ENCODE results near the gene MACF1. TPM values are rescaled to one million over a fixed set of nuclear protein-coding genes. Genes with fewer than 3 reads are reported as not detected.

The MACF1 gene
- total and polyA plus RNA-seq, 9 donors: 93.6 to 331 (median 247) TPM

DNA sequence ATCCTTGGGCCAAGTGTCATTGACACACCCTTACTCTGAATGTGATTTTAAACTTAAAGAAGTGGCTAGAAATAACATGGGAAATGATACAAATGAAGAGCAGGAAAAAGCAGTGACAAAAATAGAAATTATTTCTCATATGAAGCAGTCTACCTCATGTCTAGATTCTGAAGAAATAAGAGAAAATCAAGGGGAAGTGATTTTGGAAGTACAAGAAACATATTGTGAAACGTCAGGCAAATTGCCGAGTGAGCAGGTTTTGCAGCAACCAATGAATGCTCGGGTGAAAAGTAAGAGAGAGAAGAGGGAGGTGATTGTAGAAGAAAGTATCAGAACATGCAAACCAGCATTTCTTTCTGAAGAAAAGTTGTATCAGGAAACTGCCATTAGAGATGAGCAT, 130.7 kb downstream of the MACF1 start:
- H3K9me3 ChIP-seq: no peaks in the 10 kb centered on the region
- no peaks in the 10 kb centered on the region for H3K27me3 ChIP-seq
- TF ChIP-seq POLR2A (IDR thresholded peaks at IDR 0.05) (no peak), EP300 (IDR thresholded peaks at IDR 0.05) (no peak)
- no peak for DNase-seq
- H3K27ac ChIP-seq: no peak overlapping the region
- 74 to 78% (median 76%) methylated on average over 3 of the region's 3 CpGs for WGBS, 3 donors
- intact Hi-C loops (cut with DNase I): no loop called here
- no peaks in the 10 kb centered on the region for H3K4me1 ChIP-seq (ENCODE audit: insufficient read depth)
- H3K4me3 ChIP-seq: no peak overlapping the region
- no peaks in the 10 kb centered on the region for H3K36me3 ChIP-seq

DNA sequence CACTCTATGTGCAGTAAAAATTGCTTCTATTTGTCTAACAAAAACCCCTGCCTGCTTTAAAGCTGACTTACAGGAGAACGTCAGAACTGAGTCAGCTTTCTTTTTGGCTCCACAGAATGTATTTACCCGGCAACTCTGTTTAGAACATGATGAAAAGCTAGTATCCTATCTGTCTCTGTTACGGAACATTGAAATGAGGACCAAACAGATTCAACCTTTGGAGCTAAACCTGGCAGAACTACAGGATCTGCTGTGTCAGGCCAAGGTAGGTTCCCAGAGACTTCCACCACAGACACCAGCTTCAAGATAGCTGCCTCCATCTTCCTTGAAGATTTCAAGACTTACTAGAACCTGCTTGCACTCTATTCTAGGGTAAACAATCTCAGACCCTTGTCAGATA, 132.6 kb downstream of the MACF1 start:
- Histone ChIP-seq H3K4me1 (ENCODE audit: insufficient read depth) (no peaks in the 10 kb centered on the region), H3K9me3 (no peaks in the 10 kb centered on the region), H3K36me3 (no peaks in the 10 kb centered on the region), H3K4me3 (no peak overlapping the region), H3K27me3 (no peaks in the 10 kb centered on the region), H3K27ac (no peak overlapping the region)
- WGBS, 3 donors: 80 to 86% (median 84%) methylated on average over 3 of the region's 3 CpGs
- no peak for DNase-seq
- intact Hi-C loops (cut with DNase I): no loop called here
- TF ChIP-seq EP300 (IDR thresholded peaks at IDR 0.05): no peak
- TF ChIP-seq POLR2A (IDR thresholded peaks at IDR 0.05): no peak
- TF ChIP-seq, protein P1, sequence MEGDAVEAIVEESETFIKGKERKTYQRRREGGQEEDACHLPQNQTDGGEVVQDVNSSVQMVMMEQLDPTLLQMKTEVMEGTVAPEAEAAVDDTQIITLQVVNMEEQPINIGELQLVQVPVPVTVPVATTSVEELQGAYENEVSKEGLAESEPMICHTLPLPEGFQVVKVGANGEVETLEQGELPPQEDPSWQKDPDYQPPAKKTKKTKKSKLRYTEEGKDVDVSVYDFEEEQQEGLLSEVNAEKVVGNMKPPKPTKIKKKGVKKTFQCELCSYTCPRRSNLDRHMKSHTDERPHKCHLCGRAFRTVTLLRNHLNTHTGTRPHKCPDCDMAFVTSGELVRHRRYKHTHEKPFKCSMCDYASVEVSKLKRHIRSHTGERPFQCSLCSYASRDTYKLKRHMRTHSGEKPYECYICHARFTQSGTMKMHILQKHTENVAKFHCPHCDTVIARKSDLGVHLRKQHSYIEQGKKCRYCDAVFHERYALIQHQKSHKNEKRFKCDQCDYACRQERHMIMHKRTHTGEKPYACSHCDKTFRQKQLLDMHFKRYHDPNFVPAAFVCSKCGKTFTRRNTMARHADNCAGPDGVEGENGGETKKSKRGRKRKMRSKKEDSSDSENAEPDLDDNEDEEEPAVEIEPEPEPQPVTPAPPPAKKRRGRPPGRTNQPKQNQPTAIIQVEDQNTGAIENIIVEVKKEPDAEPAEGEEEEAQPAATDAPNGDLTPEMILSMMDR (IDR thresholded peaks at IDR 0.05): no peak

DNA sequence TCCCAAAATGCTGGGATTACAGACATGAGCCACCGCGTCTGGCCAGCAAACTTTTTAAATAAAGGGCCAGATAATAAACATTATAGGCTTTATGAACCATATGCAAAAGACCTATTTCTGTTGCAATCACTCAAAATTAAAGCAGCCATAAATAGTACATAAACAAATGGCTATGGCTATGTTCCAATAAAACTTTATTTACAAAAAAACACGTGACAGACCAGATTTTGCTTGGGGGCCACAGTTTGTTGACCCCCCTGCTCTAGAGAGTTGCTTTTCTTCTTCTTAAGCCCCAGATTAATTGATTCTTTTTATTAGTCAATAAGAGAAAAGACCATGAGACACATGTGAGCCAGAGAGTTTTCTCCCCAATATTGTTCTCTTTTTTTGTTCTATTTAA, 138.3 kb downstream of the MACF1 start:
- Histone ChIP-seq H3K4me1 (ENCODE audit: insufficient read depth) (no peaks in the 10 kb centered on the region), H3K27me3 (no peaks in the 10 kb centered on the region), H3K27ac (no peak overlapping the region), H3K9me3 (no peaks in the 10 kb centered on the region), H3K36me3 (no peaks in the 10 kb centered on the region), H3K4me3 (no peak overlapping the region)
- intact Hi-C loops (cut with DNase I): no loop called here
- DNase-seq: no peak
- TF ChIP-seq POLR2A (IDR thresholded peaks at IDR 0.05): no peak
- TF ChIP-seq, protein P1 (IDR thresholded peaks at IDR 0.05): no peak
- TF ChIP-seq EP300 (IDR thresholded peaks at IDR 0.05): no peak
- 80 to 87% (median 81%) methylated on average over 3 of the region's 3 CpGs for WGBS, 3 donors

DNA sequence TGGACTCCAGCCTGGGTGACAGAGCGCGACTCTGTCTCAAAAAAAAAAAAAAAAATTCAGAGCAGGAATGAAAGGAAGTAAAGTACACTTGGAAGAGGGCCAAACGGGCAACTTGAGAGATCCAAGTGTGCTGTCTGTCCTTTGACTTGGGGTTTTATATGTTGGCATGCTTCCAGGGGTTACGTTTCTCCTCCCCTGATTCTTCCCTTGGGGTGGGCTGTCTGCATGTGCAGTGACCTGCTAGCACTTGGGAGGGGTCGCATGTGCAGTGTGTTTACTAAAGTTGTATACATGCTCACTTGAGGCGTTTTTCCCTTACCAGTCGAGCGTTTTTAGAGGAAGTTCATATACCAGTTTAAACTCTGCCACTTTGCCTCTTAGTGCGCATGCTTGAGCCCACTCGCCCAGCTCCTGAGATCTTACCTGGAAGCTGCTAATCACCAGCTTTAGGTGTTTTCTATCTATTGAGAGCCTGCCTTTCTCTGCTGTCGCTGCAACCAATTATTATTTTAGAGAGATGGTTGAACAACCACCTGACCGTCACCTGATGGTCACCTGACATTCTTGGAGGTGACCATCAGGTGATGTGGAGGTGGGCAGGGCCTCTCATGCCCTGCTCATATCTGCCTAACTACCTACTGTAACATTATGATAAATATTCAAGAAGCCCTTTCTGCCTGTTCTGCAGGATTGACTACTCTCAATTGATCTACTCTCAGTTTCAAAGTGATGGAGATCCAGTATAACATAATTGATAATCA, 140.1 kb downstream of the MACF1 start:
- 87 to 88% (median 87%) methylated on average over 12 of the region's 12 CpGs for WGBS, 3 donors
- Histone ChIP-seq H3K4me3 (no peak overlapping the region), H3K9me3 (no peaks in the 10 kb centered on the region), H3K27me3 (no peaks in the 10 kb centered on the region), H3K4me1 (ENCODE audit: insufficient read depth) (no peaks in the 10 kb centered on the region), H3K27ac (no peak overlapping the region), H3K36me3 (no peaks in the 10 kb centered on the region)
- TF ChIP-seq EP300 (IDR thresholded peaks at IDR 0.05) (no peak), POLR2A (IDR thresholded peaks at IDR 0.05) (no peak)
- TF ChIP-seq, protein P1 (IDR thresholded peaks at IDR 0.05): no peak
- no peak for DNase-seq
- intact Hi-C loops (cut with DNase I): no loop called here

DNA sequence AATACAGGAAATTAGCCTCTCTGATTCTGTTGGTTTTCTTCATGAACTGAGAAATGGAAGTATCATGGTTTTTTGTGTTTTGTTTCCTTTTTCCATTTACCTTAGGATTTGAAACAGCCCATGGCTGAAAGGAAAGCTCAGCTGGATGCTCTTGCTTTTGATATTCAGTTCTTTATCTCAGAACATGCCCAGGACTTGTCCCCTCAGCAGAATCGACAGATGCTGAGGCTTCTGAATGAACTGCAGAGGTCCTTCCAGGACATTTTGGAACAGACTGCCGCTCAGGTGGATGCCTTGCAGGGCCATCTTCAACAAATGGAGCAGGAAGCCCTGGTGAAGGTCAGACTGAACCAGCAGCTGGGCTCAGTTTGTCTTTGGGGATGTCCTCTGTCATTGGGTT, 142.4 kb downstream of the MACF1 start:
- 41 to 79% (median 46%) methylated on average over 2 of the region's 2 CpGs for WGBS, 3 donors

More for the DNA sequence above, 142.4 kb downstream of the MACF1 start:
- Histone ChIP-seq H3K36me3 (no peaks in the 10 kb centered on the region), H3K4me3 (no peak overlapping the region), H3K27me3 (no peaks in the 10 kb centered on the region), H3K9me3 (no peaks in the 10 kb centered on the region), H3K4me1 (ENCODE audit: insufficient read depth) (no peaks in the 10 kb centered on the region), H3K27ac (no peak overlapping the region)
- intact Hi-C loops (cut with DNase I): no loop called here
- TF ChIP-seq, protein P1 (IDR thresholded peaks at IDR 0.05): no peak
- TF ChIP-seq EP300 (IDR thresholded peaks at IDR 0.05): no peak
- TF ChIP-seq POLR2A (IDR thresholded peaks at IDR 0.05): no peak
- DNase-seq: no peak
